Erythroblast (primary cell): Measurements from ENCODE around the gene RFX2.

Source experiments
- GATA1 ChIP-seq: IDR thresholded peaks from 2 replicates; pipeline ENCODE4 v1.6.1; 2011; ENCODE audit warnings: low read depth, mild to moderate bottlenecking, control low read depth, low read length, moderate library complexity
- POLR2A ChIP-seq: IDR thresholded peaks from 2 replicates; pipeline ENCODE4 v1.6.1; 2011; ENCODE audit warnings: mild to moderate bottlenecking, low read length

- TF ChIP-seq POLR2A (no peak), GATA1 (no peak)
Observed at GRCh38 chr19:6022570-6023064, 87.7 kb downstream of the RFX2 start.
